GM23338 (cell line): ENCODE measurements around the gene PASK.

ENCODE experiments used
- CTCF ChIP-seq, 2 experiments: fragments of 200-600 bp in 1 of 2; sonication (generic) in 1 of 2; conservative IDR thresholded peaks; 2 replicates each; pipeline versions ENCODE4 v1.5.1 to v1.6.1; 2016 to 2017; ENCODE audit warnings: antibody characterized with exemption in 2 of 2, low read depth in 2 of 2, mild to moderate bottlenecking in 2 of 2, moderate library complexity in 1 of 2
- EZH2 ChIP-seq: fragments of 200-600 bp; sonication (generic); IDR thresholded peaks from one replicate; pipeline ENCODE4 v1.8.0; 2017; ENCODE audit warnings: antibody characterized with exemption, mild to moderate bottlenecking, low read depth; ENCODE audit not compliant: unreplicated experiment
- REST ChIP-seq: IDR thresholded peaks from one replicate; pipeline ENCODE4 v1.6.1; 2018; ENCODE audit warnings: antibody characterized with exemption; ENCODE audit not compliant: unreplicated experiment

- TF ChIP-seq CTCF (conservative IDR thresholded peaks at IDR 0.05; ENCODE audit: low read depth in 2 of 2) (no peak), REST (no peak), EZH2 (no peak)
Measured at GRCh38 chr2:241114836-241115235, 34.4 kb downstream of the PASK start.
